Measurements from ENCODE around the gene MEI4.

DNA sequence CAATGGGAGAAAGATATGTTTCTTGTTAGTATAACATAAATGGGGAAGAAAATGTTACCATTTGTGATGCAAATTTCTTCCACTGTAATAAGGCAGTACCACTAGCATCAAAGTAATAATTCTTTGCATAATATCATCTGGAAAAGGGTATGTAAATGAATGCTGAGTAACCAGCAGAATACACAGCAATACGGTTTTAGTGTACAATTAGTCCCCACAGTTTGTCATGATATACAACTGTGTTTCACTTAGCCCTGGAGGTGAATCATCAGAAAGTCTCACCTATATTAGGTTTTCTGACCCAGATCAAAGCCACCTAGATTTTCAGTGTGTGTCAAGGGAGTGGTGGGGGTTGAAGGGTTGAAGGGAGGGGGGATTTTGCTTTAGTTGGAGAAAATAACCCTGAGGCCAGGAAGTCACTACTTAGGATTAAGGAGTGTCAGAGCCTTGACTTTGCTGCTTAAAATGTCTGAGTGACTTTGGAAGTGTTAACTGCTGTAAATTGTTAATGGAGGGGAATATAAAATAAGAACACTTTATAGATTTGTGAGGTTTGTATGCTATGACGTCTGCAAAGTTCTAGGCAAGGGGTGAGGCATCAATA, 8.6 kb upstream of the MEI4 start:
- TF ChIP-seq, protein P1, sequence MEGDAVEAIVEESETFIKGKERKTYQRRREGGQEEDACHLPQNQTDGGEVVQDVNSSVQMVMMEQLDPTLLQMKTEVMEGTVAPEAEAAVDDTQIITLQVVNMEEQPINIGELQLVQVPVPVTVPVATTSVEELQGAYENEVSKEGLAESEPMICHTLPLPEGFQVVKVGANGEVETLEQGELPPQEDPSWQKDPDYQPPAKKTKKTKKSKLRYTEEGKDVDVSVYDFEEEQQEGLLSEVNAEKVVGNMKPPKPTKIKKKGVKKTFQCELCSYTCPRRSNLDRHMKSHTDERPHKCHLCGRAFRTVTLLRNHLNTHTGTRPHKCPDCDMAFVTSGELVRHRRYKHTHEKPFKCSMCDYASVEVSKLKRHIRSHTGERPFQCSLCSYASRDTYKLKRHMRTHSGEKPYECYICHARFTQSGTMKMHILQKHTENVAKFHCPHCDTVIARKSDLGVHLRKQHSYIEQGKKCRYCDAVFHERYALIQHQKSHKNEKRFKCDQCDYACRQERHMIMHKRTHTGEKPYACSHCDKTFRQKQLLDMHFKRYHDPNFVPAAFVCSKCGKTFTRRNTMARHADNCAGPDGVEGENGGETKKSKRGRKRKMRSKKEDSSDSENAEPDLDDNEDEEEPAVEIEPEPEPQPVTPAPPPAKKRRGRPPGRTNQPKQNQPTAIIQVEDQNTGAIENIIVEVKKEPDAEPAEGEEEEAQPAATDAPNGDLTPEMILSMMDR (IDR thresholded peaks at IDR 0.05) = no peak
- TF ChIP-seq POLR2A (IDR thresholded peaks at IDR 0.05) = no peak
